Mesenteric fat pad (tissue), 1 donor: ENCODE results near the gene PCMT1. TPM values are rescaled to one million over a fixed set of nuclear protein-coding genes. Genes with fewer than 3 reads are reported as not detected.
"Not testable (repeated sequence)": the region's sequence is repeated elsewhere in the genome, so short reads cannot be mapped to it uniquely, and the experiment has no call there.

Source experiments
- DNase-seq: peaks from one replicate; pipeline ENCODE4 v3.0.0-alpha.2; 2020; ENCODE audit warnings: low spot score
- total RNA-seq: library from RNA; stranded (reverse); fragmentation: NEBNext Ultra II Directional; extraction: Animal tissue kit (Norgen Biotek cat#: 25700); gene quantifications from one replicate; pipeline ENCODE4 v1.2.1, GENCODE V29; 2021
- donor health status: DM: yes; HTN: yes; CAD: no.

PCMT1 gene
- total RNA-seq, 1 donor from 2014 or later = 78.7 TPM

DNA sequence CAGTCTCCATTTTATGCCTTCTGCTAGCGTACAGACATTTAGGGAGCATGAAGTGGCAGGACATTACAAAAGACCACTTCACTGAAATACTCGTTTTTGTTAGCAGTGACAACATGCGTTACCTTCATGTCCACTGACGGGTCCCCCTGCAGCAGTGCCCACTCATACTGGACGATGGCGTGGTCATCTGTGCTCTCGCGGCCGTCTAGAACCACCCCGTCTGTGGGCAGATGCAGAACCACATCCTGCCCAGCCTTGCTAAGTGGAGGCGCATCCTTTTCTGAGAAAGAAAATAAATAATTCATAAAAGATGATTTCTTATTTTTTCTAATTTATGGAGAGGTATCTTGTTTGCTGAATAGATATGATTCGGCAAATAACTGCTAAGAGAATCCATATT, 103.3 kb downstream of the PCMT1 start:
- no peak for DNase-seq

DNA sequence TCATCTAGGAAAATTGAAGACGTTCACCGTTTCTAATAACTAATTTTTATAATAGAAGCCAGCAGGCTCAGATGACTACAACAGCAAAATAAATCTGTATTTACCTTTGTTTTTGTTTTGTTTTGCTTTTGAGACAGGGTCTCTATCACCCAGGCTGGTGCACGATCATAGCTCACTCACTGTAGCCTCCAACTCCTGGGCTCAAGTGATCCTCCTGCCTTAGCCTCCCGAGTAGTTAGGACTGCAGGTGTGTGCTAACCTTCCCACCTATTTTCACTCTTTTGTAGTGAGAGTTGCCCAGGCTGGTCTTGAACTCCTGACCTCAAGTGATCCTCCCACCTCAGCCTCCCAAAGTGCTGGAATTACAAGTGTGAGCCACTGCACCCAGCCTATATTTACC, 104.5 kb downstream of the PCMT1 start:
- not testable (repeated sequence) for DNase-seq

DNA sequence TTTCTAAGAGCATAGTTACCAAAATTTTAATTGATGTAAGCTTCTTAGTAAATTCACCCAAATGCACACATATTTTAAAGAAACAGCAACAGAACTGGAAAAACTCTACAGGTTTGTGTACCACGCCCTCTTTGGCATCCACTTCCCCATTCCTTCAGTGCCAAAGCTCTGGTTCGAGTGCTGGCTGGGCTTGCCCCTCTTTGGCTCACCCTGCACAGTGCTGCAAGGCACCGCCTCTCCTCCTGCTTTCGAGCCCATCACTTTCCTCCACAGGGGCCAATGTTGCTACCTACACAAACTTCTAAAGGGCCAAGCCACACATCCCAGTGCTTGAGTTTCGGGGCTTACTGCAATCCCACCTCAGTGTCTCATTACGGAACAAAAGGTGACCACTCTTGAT, 105.0 kb downstream of the PCMT1 start:
- no peak for DNase-seq

DNA sequence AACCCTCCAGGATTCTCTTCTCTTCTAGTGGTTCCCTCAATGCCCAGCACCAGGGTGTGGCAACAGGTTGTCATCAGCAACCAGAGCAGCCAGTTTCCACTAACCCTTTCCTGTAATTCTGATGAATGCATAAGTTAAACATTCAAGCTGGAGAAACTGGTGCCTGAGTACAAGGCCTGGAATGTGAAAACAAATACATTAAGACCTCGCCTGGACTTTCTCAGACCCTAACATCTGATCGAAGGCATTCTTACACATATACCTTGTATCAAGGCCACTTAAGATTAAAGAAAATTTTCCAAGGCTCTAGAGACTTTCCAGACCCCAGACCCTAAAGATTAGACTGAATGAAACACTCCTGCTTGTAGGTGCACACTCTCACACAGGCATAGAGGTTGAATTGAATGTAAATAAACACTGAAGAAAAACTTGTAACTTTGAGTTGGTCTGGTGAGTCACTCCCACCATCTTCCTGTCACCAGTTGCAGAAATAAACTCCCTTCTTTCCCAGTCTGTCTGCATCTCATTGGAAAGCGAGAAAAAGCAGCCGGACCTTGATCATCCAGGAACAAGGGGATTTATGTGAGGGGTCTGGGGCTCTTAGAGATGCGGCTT, 105.6 kb downstream of the PCMT1 start:
- DNase-seq = no peak

DNA sequence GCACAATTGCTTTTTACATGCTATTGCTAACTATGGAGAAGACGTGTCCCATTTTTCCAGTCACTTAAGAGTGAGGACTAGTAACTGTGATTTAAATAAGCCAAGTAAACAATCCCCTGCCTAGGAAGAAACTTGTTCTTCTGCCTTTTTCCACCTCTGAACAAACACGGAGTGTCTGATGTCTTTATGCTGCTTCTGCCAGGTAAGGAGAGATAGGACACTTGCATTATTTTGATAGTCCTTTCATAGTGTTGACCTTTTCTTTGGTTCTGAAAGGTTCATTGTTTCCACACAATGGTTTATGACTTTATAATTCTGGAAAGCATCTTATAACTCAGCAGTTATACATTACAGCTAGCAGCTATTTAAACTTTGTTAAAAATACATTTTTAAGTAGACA, 106.2 kb downstream of the PCMT1 start:
- no peak for DNase-seq

DNA sequence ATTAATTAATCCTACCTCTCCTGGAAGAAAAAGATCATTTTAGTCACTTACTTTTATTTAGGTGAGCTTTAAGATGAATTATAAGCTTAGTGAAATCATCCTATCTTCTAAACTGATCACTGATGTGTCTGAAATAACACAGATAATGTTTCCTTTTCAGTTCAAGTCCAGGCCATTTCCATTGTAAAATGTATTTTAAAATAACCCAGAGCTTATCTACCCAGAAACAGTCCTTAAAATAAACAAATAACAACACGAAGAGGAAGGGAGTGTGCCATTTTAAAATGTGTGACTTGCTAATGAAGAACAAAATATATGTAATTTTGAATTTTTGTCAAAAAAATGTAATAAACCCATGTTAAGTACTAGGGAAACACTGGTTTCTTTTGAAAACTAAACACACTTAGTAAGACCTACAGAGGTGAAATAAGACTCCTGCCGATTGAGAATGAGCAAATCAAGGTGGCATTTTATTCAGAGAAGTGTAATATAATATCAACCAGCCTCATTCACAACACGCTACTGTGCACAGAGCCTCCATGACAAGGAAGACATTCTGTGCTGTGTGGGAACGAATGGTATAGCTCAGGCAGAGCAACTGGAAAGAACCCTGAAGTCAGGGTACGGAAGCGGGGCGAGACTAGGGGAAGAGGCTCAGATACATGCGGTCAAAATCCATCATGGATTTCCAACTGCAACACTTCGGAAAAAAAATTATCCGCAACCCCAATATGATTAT, 106.9 kb downstream of the PCMT1 start:
- DNase-seq = no peak

DNA sequence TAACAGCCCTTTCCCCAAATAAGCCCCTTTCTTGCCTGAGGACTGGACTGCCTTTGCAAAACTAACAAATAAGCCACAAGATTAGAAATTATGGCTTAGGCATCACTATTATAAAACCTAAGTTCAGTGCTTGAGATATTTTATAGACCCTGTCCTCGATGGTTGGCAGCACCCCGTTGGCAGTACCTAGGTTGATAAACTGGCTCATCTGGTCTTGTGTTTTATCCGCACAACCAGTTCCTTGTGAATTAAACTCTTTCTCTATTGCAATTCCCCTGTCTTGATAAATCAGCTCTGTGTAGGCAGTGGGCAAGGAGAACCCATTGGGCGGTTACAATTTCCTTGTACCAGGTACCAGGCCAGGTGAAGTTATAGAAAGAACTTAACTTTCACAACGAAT, 108.0 kb downstream of the PCMT1 start:
- DNase-seq = no peak

DNA sequence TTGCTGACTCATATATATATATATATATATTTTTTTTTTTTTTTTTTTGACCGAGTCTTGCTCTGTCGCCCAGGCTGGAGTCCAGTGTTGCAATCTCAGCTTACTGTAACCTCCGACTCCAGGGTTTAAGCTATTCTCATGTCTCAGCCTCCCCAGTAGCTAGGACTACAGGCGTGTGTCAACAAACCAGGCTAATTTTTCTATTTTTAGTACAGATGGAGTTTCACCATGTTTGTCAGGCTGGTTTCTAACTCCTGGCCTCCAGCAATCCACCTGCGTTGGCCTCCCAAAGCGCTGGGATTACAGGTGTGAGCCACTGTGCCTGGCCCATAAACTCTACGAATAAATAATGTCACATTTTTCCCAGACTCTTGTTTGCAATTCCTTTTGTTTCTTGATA, 109.8 kb downstream of the PCMT1 start:
- no peak for DNase-seq

DNA sequence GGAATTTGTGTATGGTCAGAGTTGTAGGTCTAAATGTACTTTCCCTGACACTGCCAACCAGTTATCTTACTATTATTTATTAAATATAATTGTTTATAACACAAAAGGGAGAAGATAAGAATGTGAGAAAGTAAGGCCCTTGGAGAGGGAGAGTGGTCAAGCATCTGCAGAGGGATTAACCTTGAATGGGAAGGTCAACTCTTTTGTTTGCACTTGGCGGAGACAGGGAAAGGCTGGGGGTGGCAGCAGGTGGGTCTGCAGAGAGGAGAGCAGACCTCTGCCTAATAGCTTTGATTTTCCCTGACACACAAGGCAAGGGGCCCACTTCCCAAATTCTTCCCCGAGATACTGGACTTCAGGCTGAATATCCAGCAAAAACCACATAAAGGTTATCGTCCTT, 110.4 kb downstream of the PCMT1 start:
- DNase-seq = no peak

DNA sequence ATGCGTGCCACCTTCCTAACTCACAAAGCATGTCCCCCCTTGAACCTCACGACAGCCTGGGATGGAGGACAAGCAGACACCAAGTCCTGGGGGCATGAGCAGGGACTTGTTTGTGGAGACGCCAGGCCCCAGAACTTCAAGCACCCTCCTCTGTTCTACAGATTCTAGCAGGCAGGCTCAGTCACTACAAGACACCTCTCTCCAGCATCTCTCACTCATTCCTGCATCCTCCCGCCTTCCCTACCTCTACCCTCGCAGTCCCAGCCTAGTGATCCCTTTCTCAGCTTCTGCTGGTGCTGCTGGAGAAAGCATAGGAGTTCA, 110.9 kb downstream of the PCMT1 start:
- DNase-seq = no peak

Other genes with a start within 250 kb of the PCMT1 start
- gene PPIL4, start 203.7 kb upstream of the PCMT1 start, total RNA-seq = 23.0 TPM
- 53.5 TPM for gene GINM1, start 183.4 kb upstream of the PCMT1 start, total RNA-seq
- 16.5 TPM for gene KATNA1, start 101.0 kb upstream of the PCMT1 start, total RNA-seq
- 25.7 TPM for gene LATS1, start 31.6 kb upstream of the PCMT1 start, total RNA-seq
- gene NUP43, start 3.2 kb upstream of the PCMT1 start, total RNA-seq = 29.9 TPM
- gene LRP11, start 114.6 kb downstream of the PCMT1 start, total RNA-seq = 24.2 TPM
- gene RAET1E, start 148.4 kb downstream of the PCMT1 start, total RNA-seq = 0.29 TPM
- 0.51 TPM for gene RAET1G, start 173.4 kb downstream of the PCMT1 start, total RNA-seq
- gene ULBP2, start 192.3 kb downstream of the PCMT1 start, total RNA-seq = 0.96 TPM
- gene ULBP1, start 214.2 kb downstream of the PCMT1 start, total RNA-seq = 0.19 TPM